HG03039 (cell line): ENCODE data around the gene CT45A2.
"Not testable (repeated sequence)": the region's sequence is repeated elsewhere in the genome, so short reads cannot be mapped to it uniquely, and the experiment has no call there.

ENCODE experiments used
- ATAC-seq: cut with Tn5 transposase; IDR thresholded peaks from one replicate; pipeline ENCODE4 v1.9.1; 2021; ENCODE audit warnings: mild to moderate bottlenecking, moderate library complexity; ENCODE audit not compliant: unreplicated experiment

CT45A2 gene, protein sequence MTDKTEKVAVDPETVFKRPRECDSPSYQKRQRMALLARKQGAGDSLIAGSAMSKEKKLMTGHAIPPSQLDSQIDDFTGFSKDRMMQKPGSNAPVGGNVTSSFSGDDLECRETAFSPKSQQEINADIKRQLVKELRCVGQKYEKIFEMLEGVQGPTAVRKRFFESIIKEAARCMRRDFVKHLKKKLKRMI

DNA sequence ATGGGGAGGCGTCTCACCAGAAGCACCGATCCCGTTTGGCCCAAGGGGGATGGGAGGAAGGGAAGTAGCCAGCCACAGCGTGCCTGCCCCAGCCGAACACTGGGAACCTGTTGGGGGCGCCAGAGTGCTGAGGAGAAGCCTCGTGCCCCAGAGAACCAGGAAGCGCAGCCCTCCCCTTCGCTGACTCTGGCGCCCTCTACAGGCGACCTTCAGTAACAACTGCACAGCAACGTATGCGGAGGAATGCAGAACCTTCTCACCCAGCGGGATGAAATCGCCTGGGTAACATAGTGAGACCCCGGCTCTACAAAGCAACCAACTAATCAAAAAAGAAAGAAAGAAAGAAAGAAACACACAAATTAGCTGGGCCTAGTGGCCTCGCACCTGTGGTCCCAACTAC is at the start of gene CT45A2:
TSS of gene CT45A2 (minus strand) at position 101 of the 400 bp plus-strand sequence. CDS start 3,747 bp downstream, outside the sequence.
- not testable (repeated sequence) for ATAC-seq

DNA sequence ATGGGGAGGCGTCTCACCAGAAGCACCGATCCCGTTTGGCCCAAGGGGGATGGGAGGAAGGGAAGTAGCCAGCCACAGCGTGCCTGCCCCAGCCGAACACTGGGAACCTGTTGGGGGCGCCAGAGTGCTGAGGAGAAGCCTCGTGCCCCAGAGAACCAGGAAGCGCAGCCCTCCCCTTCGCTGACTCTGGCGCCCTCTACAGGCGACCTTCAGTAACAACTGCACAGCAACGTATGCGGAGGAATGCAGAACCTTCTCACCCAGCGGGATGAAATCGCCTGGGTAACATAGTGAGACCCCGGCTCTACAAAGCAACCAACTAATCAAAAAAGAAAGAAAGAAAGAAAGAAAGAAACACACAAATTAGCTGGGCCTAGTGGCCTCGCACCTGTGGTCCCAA is 34.6 kb upstream of the CT45A2 start, which contains the start of gene CT45A8:
TSS of gene CT45A8 (minus strand) at position 101 of the 400 bp plus-strand sequence. CDS start 3,755 bp downstream, outside the sequence.
- not testable (repeated sequence) for ATAC-seq

DNA sequence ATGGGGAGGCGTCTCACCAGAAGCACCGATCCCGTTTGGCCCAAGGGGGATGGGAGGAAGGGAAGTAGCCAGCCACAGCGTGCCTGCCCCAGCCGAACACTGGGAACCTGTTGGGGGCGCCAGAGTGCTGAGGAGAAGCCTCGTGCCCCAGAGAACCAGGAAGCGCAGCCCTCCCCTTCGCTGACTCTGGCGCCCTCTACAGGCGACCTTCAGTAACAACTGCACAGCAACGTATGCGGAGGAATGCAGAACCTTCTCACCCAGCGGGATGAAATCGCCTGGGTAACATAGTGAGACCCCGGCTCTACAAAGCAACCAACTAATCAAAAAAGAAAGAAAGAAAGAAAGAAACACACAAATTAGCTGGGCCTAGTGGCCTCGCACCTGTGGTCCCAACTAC is 17.4 kb upstream of the CT45A2 start, which contains the start of gene CT45A7:
TSS of gene CT45A7 (minus strand) at position 101 of the 400 bp plus-strand sequence. CDS start 3,747 bp downstream, outside the sequence.
- ATAC-seq: not testable (repeated sequence)

DNA sequence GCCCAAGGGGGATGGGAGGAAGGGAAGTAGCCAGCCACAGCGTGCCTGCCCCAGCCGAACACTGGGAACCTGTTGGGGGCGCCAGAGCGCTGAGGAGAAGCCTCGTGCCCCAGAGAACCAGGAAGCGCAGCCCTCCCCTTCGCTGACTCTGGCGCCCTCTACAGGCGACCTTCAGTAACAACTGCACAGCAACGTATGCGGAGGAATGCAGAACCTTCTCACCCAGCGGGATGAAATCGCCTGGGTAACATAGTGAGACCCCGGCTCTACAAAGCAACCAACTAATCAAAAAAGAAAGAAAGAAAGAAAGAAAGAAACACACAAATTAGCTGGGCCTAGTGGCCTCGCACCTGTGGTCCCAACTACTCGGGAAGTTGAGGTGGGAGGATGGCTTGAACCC is 17.1 kb downstream of the CT45A2 start, which contains the start of gene CT45A6:
TSS of gene CT45A6 (minus strand) at position 101 of the 400 bp plus-strand sequence. CDS start 3,794 bp downstream, outside the sequence.
- not testable (repeated sequence) for ATAC-seq

DNA sequence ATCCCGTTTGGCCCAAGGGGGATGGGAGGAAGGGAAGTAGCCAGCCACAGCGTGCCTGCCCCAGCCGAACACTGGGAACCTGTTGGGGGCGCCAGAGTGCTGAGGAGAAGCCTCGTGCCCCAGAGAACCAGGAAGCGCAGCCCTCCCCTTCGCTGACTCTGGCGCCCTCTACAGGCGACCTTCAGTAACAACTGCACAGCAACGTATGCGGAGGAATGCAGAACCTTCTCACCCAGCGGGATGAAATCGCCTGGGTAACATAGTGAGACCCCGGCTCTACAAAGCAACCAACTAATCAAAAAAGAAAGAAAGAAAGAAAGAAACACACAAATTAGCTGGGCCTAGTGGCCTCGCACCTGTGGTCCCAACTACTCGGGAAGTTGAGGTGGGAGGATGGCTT is 34.4 kb downstream of the CT45A2 start, which contains the start of gene CT45A5:
TSS of gene CT45A5 (minus strand) at position 101 of the 400 bp plus-strand sequence. CDS start 3,774 bp downstream, outside the sequence.
- ATAC-seq: not testable (repeated sequence)

DNA sequence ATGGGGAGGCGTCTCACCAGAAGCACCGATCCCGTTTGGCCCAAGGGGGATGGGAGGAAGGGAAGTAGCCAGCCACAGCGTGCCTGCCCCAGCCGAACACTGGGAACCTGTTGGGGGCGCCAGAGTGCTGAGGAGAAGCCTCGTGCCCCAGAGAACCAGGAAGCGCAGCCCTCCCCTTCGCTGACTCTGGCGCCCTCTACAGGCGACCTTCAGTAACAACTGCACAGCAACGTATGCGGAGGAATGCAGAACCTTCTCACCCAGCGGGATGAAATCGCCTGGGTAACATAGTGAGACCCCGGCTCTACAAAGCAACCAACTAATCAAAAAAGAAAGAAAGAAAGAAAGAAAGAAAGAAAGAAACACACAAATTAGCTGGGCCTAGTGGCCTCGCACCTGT is 51.7 kb downstream of the CT45A2 start, which contains the start of gene CT45A3:
TSS of gene CT45A3 (minus strand) at position 101 of the 400 bp plus-strand sequence. CDS start 3,747 bp downstream, outside the sequence.
- ATAC-seq: not testable (repeated sequence)
